Smooth muscle cell (in vitro differentiated cells): ENCODE results near the gene PPP3R1. TPM values are rescaled to one million over a fixed set of nuclear protein-coding genes. Genes with fewer than 3 reads are reported as not detected.

Source experiments
- DNase-seq: peaks from one replicate; lab custom pipeline; 2025; ENCODE audit not compliant: unreplicated experiment; lab: John Stamatoyannopoulos, UW
- H2AFZ ChIP-seq: fragments of 200-600 bp; sonication (generic); 2 replicates; pipeline ENCODE4 v1.6.0; 2016; ENCODE audit warnings: antibody characterized with exemption, low read depth, mild to moderate bottlenecking
- H3F3A ChIP-seq: fragments of 200-600 bp; sonication (generic); 2 replicates; pipeline ENCODE4 v1.6.0; 2017; ENCODE audit warnings: antibody characterized with exemption, low read depth
- H3K27ac ChIP-seq: fragments of 200-600 bp; sonication (generic); 2 replicates; pipeline ENCODE4 v1.5.1; 2016; ENCODE audit warnings: low read depth, mild to moderate bottlenecking
- H3K27me3 ChIP-seq: fragments of 200-600 bp; sonication (generic); 2 replicates; pipeline ENCODE4 v1.6.1; 2016; ENCODE audit warnings: low read depth, mild to moderate bottlenecking
- H3K36me3 ChIP-seq: fragments of 200-600 bp; sonication (generic); 2 replicates; pipeline ENCODE4 v1.5.1; 2016; ENCODE audit warnings: low read depth
- H3K4me1 ChIP-seq: fragments of 200-600 bp; sonication (generic); 2 replicates; pipeline ENCODE4 v1.5.1; 2016; ENCODE audit warnings: low read depth
- H3K4me2 ChIP-seq: fragments of 200-600 bp; sonication (generic); 2 replicates; pipeline ENCODE4 v1.6.0; 2016; ENCODE audit warnings: mild to moderate bottlenecking
- H3K4me3 ChIP-seq: fragments of 200-600 bp; sonication (generic); 2 replicates; pipeline ENCODE4 v1.5.1; 2016; ENCODE audit warnings: mild to moderate bottlenecking
- H3K79me2 ChIP-seq: fragments of 200-600 bp; sonication (generic); 2 replicates; pipeline ENCODE4 v1.6.0; 2016; ENCODE audit warnings: low read depth, mild to moderate bottlenecking
- H3K9ac ChIP-seq: fragments of 200-600 bp; sonication (generic); 2 replicates; pipeline ENCODE4 v1.6.0; 2016; ENCODE audit warnings: low read depth
- H3K9me3 ChIP-seq: fragments of 200-600 bp; sonication (generic); replicated peaks from 2 replicates; pipeline ENCODE4 v1.5.1; 2016; ENCODE audit warnings: low read depth
- H4K20me1 ChIP-seq: fragments of 200-600 bp; sonication (generic); 2 replicates; pipeline ENCODE4 v1.6.0; 2016; ENCODE audit warnings: low read depth
- CTCF ChIP-seq: fragments of 200-600 bp; sonication (generic); IDR thresholded peaks from 2 replicates; pipeline ENCODE4 v1.5.1; 2017; ENCODE audit warnings: borderline replicate concordance, mild to moderate bottlenecking, antibody characterized with exemption; ENCODE audit not compliant: insufficient read depth, poor library complexity, severe bottlenecking
- WGBS: methylation state at CpG from one replicate; pipeline ENCODE4 v1.1.7; 2016; ENCODE audit warnings: low lambda C conversion rate; 5-methylcytosine and 5-hydroxymethylcytosine counted together
- polyA plus RNA-seq: library from polyadenylated mRNA; unstranded; fragments of >200 nt; fragmentation: Nextera tagmentation; extraction: Ambion mirVana; gene quantifications from 2 replicates; pipeline ENCODE4 v1.2.1, GENCODE V29; 2016
- total RNA-seq: library from RNA; depleted of rRNA; stranded (reverse); fragments of >200 nt; gene quantifications from 2 replicates; pipeline ENCODE4 v1.2.3, GENCODE V29; 2014

Gene PPP3R1
- total and polyA plus RNA-seq, 2 experiments from 2014 or later, result 4.7 to 33.5 TPM

- Histone ChIP-seq H3K27ac (no peak overlapping the region), H2AFZ (no peak overlapping the region), H3F3A (no peaks in the 10 kb centered on the region), H4K20me1 (no peaks in the 10 kb centered on the region), H3K9ac (no peak overlapping the region), H3K79me2 (no peaks in the 10 kb centered on the region), H3K4me3 (no peak overlapping the region), H3K4me1 (peaks cover 4% of the 10 kb centered on the region), H3K9me3 (no peaks in the 10 kb centered on the region), H3K36me3 (no peaks in the 10 kb centered on the region), H3K27me3 (peaks cover 21% of the 10 kb centered on the region), H3K4me2 (no peak overlapping the region)
- no peak for TF ChIP-seq CTCF
- 65% methylated on average over 3 of the region's 3 CpGs for WGBS
- DNase-seq, result no peak
Measured at GRCh38 chr2:68284896-68285295, 32.6 kb upstream of the PPP3R1 start.

GRCh38 chr2:68283419-68283812 lies 31.1 kb upstream of the PPP3R1 start:
- H3K9ac ChIP-seq, result no peak overlapping the region
- H3K4me2 ChIP-seq, result no peak overlapping the region
- no peak overlapping the region for H3K4me3 ChIP-seq
- H3K27ac ChIP-seq, result no peak overlapping the region
- H3K4me1 ChIP-seq, result peaks cover 4% of the 10 kb centered on the region
- WGBS, result 94% methylated on average over 1 of the region's 1 CpG
- no peaks in the 10 kb centered on the region for H3K79me2 ChIP-seq
- H3K36me3 ChIP-seq, result no peaks in the 10 kb centered on the region
- peaks cover 21% of the 10 kb centered on the region for H3K27me3 ChIP-seq
- H4K20me1 ChIP-seq, result no peaks in the 10 kb centered on the region
- no peak for TF ChIP-seq CTCF
- no peak overlapping the region for H2AFZ ChIP-seq
- no peaks in the 10 kb centered on the region for H3F3A ChIP-seq
- no peaks in the 10 kb centered on the region for H3K9me3 ChIP-seq
- DNase-seq, result no peak

- peak; percentile 74 for TF ChIP-seq CTCF
- Histone ChIP-seq H3K79me2 (no peaks in the 10 kb centered on the region), H3K4me2 (no peak overlapping the region), H2AFZ (no peak overlapping the region), H4K20me1 (no peaks in the 10 kb centered on the region), H3K36me3 (no peaks in the 10 kb centered on the region), H3K9ac (no peak overlapping the region), H3K4me3 (no peak overlapping the region), H3K4me1 (no peaks in the 10 kb centered on the region), H3F3A (no peaks in the 10 kb centered on the region), H3K27ac (no peak overlapping the region), H3K9me3 (no peaks in the 10 kb centered on the region), H3K27me3 (peaks cover 21% of the 10 kb centered on the region)
- WGBS, result 42% methylated on average over 5 of the region's 5 CpGs
- no peak for DNase-seq
Measured at GRCh38 chr2:68282811-68283418, 30.6 kb upstream of the PPP3R1 start.

DNA sequence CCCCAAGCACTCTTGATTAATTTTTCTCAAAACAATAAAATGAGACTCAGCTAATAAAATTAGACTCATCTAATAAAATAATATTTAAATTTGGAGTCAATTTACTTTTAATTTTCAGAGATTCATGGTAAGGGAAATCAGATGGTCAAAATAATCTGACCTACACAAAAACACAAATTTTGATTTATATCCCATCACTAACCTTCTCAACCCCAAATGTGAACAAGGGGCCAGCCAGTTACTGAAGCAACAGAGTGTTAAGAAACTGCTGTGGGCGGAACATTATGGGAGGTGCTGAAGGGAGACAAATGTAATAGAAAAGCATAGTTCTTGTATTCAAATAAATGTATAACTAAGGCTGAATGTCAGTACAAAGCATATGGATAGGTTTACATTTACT lies 28.5 kb upstream of the PPP3R1 start:
- H2AFZ ChIP-seq, result no peak overlapping the region
- no peak overlapping the region for H3K9ac ChIP-seq
- no peaks in the 10 kb centered on the region for H3F3A ChIP-seq
- no peaks in the 10 kb centered on the region for H3K9me3 ChIP-seq
- no peaks in the 10 kb centered on the region for H4K20me1 ChIP-seq
- no peaks in the 10 kb centered on the region for H3K4me1 ChIP-seq
- no peak overlapping the region for H3K4me2 ChIP-seq
- 95% methylated on average over 1 of the region's 1 CpG for WGBS
- no peaks in the 10 kb centered on the region for H3K79me2 ChIP-seq
- DNase-seq, result no peak
- TF ChIP-seq CTCF, result no peak
- H3K36me3 ChIP-seq, result no peaks in the 10 kb centered on the region
- no peak overlapping the region for H3K27ac ChIP-seq
- no peak overlapping the region for H3K4me3 ChIP-seq
- H3K27me3 ChIP-seq, result peaks cover 30% of the 10 kb centered on the region
